ENCODE data around the gene ALDH1B1.

DNA sequence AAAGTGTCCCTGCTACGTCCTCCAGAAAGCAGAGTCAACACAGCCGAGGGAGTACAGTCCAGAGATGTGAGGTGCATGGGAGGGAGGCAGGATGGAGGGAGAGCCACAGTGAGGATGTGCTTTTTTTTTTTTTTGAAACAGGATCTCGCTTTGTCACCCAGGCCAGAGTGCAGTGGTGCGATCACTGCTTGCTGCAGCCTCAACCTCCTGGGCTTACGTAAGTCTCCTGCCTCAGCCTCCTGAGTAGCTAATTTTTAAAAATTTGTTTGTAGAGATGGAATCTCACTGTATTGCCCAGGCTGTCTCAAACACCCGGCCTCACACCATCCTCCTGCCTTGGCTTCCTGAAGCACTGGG is 33.2 kb upstream of the ALDH1B1 start:
- TF ChIP-seq POLR2AphosphoS5 (IDR thresholded peaks at IDR 0.05; ENCODE audit: low read depth, low read length) (no peak), SIN3A (IDR thresholded peaks at IDR 0.05; ENCODE audit: borderline replicate concordance, insufficient read depth, low read length) (no peak)

Measured in PFSK-1 (cell line).